Keratinocyte (primary cell): ENCODE results near the gene HK1.

ENCODE experiments used
- CTCF ChIP-seq, 3 experiments: IDR thresholded peaks in 1 of 3; conservative IDR thresholded peaks in 1 of 3; optimal IDR thresholded peaks in 1 of 3; 2 replicates in 2 of 3; 3 replicates in 1 of 3; pipeline versions ENCODE3 to v1.5.1; 2011; ENCODE audit warnings: low read length in 3 of 3, mild to moderate bottlenecking in 3 of 3, moderate library complexity in 2 of 3, control low read depth in 1 of 3, inconsistent platforms in 1 of 3; ENCODE audit not compliant: insufficient read depth in 2 of 3; ENCODE audit errors: extremely low read depth in 1 of 3
- EZH2 ChIP-seq: IDR thresholded peaks from one replicate; pipeline ENCODE4 v1.6.1; 2012; ENCODE audit warnings: inconsistent platforms, mild to moderate bottlenecking, low read length, moderate library complexity

GRCh38 chr10:69416695-69417094, 138.4 kb downstream of the HK1 start, which contains the start of gene TACR2:
- TF ChIP-seq CTCF (optimal IDR thresholded peaks at IDR 0.05 in 1 of 3, IDR thresholded peaks at IDR 0.05 in 1 of 3, conservative IDR thresholded peaks at IDR 0.05 in 1 of 3; ENCODE audit: extremely low read depth in 1 of 3, insufficient read depth in 2 of 3, low read length in 3 of 3) (no peak), EZH2 (no peak)
